HG03432 (cell line): ENCODE data around the gene ZNF565.
"Not testable (repeated sequence)": the region's sequence is repeated elsewhere in the genome, so short reads cannot be mapped to it uniquely, and the experiment has no call there.

Experiments used
- ATAC-seq: cut with Tn5 transposase; IDR thresholded peaks from one replicate; pipeline ENCODE4 v1.9.1; 2021; ENCODE audit warnings: mild to moderate bottlenecking, moderate library complexity; ENCODE audit not compliant: unreplicated experiment

ZNF565 gene

GRCh38 chr19:36215276-36216123 is 1.0 kb upstream of the ZNF565 start:
- no peak for ATAC-seq

- no peak for ATAC-seq
Measured at GRCh38 chr19:36212895-36213294, 1.6 kb downstream of the ZNF565 start.

DNA sequence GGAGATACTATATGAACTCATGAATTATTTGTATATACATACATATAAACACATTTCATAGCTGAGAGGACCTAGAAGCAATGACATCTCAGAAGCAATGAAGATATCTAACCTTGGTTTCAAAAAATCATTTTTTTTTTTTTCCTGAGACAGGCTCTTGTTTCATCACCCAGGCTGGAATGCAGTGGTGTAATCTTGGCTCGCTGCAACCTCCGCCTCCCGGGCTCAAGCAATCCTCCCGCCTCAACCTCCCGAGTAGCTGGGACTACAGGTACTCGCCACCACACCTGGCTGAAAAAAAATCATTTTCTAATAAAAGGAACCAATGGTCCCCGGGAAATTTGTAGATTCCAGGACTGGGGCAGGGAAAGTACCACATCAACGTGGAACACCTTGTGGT is 4.0 kb downstream of the ZNF565 start:
- no peak for ATAC-seq

DNA sequence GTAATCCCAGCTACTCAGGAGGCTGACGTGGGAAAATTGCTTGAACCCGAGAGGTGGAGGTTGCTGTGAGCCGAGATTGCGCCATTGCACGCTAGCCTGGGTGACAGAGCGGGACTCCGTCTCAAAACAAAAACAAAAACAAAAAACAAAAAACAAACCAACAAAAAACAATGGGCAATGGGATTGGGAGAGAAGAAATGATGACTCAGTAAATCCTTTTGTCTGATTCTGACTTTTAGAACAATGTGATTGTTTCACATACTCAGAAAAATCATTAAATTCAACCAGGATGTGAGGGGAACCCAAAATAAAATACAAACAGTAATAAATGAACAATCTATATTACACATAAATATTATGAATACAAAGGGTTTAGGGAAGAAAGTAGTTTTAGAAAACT is 5.1 kb downstream of the ZNF565 start:
- no peak for ATAC-seq

DNA sequence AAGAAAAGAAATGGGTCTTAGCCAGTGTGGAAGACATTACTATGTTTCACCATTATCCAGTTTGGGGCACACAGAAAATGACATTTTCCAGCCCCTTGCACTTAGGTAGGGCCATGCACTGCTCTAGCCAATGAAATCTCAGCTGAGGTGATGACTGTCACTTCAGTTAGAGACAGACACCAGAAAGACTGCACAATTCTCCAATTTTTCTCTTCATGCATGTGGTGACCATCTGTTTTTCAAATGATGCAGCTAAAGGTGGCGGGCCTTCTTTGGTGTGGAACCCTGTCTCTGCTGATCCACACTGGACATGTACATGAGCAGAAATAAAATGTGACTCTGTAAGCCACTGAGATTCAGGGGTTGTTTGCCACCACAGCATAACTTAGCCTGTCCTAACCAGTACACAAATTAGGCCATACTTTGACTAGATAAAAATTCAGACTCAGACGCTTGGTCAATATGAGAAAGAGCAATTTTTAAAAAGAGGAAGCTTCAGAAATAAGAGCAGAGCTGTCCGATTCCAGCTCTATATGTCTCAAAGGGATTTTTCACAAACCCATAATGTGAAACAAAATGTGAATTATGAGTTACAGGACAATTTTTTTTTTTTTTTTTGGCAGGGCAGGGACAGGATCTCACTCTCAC is 6.7 kb downstream of the ZNF565 start:
- no peak for ATAC-seq

DNA sequence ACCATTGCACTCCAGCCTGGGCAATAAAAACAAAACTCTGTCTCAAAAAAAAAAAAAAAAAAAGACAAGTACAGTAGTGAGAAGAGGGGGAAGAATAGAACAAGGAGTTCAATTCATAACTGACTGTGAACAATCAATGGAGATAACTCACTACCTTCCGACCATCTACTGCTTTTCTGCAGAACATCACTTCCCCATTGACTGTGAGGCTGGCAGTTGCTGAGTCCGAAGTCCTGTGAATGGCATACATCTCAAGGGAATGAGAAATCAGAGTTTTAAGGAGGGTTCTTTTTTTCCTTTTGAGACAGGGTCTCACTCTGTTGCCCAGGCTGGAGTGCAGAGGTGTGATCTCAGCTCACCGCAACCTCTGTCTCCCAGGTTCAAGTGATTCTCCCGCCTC is 11.2 kb downstream of the ZNF565 start:
- ATAC-seq, result no peak

DNA sequence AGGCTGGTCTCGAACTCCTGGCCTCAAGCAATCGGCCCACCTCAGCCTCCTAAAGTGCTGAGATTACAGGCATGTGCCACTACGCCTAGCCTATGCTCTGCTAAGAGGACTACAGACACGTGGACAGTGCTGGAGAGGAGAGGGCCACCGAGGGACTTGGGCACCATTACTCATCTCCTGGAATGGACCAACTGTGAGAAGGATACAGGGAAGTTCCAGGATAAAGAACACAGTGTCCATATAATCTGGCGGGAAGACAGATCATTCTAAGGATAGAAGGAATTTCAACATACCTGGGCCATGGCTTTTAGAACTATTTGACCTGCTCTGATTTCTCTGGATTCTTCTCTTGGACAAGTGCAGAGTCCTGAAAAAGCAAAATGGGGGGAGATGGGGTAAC is 12.8 kb downstream of the ZNF565 start:
- ATAC-seq, result no peak

- no peak for ATAC-seq
Measured at GRCh38 chr19:36198119-36198518, 16.3 kb downstream of the ZNF565 start.

DNA sequence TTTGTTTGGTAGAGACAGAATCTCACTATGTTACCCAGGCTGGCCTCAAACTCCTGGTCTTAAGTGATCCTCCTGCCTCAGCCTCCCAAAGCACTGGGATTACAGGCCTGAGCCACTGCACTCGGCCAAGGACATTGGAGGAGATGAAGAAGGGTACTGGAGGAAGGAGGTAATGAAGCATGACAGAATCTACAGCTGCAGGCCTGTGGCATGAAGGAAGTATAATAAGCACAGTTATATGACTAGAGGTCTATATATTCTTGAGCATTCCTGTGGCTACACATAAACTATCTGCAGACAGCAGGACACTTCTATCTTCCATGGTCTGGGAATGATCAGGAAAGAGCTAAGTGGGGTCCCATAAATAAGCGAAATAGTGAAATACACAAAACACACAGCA is 18.2 kb downstream of the ZNF565 start:
- no peak for ATAC-seq

GRCh38 chr19:36186722-36187121 is 27.7 kb downstream of the ZNF565 start:
- not testable (repeated sequence) for ATAC-seq

GRCh38 chr19:36183245-36183628 is 31.2 kb downstream of the ZNF565 start:
- ATAC-seq, result no peak

GRCh38 chr19:36182612-36183244 is 31.7 kb downstream of the ZNF565 start:
- no peak for ATAC-seq

DNA sequence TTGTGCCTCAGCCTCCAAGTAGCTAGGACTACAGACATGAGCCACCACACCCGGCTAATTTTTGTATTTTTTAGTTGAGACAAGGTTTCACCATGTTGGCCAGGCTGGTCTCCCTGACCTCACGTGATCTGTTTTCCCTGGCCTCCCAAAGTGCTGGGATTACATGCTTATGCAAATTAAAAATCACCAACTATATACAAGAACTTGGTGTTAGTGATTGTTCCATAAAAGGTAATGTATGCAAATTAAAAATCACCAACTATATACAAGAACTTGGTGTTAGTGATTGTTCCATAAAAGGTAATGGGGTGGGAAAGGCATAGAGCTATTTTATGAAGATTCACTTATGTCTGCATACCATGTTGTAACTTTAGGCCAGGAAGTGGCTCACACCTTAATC is 35.4 kb downstream of the ZNF565 start:
- not testable (repeated sequence) for ATAC-seq

- ATAC-seq, result not testable (repeated sequence)
Measured at GRCh38 chr19:36173846-36174245, 40.6 kb downstream of the ZNF565 start.

- no peak for ATAC-seq
Measured at GRCh38 chr19:36172852-36173251, 41.6 kb downstream of the ZNF565 start.

DNA sequence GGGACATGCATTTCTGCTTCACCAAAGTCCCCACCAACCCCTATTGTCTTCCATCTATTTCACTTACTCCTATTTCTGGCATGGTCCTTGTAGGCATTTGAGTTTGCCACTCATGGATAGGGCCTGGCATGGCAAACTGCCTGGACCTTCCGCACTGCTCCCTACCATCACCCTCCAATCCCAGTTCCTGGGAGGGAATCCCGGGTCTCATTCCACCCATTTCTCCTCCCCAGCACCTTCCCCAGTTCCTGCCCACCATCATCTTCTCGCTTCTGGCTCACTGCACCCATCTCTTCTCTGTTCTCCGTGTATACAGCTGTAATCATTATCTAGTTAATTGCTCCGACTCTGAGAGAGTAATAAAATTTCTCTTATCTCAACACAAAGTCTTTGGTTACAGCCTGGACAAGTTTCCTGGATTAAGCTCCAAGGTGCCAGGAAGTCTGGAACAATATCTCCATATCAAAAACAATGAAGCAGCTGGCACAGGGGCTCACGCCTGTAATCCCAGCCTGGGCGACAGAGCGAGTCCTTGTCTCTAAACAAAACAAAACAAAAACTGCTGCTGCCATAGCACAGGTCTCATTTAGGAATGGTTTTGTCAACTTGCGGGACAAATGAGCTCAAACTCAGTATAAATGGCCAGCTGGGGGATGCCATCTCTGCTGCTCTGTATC is 45.2 kb downstream of the ZNF565 start:
- no peak for ATAC-seq

- ATAC-seq, result no peak
Measured at GRCh38 chr19:36163813-36164212, 50.7 kb downstream of the ZNF565 start.

DNA sequence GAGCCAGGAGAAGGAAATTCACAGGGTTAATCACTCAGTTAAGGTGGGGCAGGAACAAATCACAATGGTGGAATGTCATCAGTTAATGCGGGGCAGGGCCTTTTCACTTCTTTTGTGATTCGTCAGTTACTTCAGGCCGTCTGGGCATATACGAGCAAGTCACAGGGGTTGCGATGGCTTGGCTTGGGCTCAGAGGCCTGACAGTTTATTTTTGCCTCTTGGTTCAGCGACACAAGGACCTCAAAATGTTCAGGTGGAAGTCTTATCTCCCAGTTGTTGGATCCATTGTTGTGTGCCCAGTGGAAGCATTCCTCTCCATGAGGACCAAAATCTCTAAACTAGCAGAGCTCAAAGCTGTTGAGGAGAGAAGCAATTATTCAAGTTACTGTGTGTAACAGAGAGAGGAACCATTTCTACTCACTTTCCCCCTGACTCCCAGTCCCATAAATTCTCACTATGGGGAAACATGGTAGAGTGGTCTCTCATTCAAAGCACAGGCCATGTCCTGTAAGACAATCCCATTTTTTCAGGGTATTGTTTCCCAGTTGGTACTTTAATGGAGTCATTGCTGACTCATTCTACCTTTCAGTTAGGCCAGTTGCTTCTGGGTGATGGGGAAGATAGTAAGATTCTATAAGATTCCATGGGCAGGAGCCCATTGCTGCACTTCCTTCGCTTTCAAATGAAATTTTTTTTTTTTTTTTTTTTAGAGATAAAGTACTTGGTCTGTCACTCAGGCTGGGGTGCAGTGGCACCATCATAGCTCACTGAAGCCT is 53.5 kb downstream of the ZNF565 start:
- no peak for ATAC-seq

- no peak for ATAC-seq
Measured at GRCh38 chr19:36153126-36153525, 61.3 kb downstream of the ZNF565 start.

- no peak for ATAC-seq
Measured at GRCh38 chr19:36152352-36153091, 61.9 kb downstream of the ZNF565 start, which contains the start of gene COX7A1. Gene COX7A1 (minus strand): TSS chr19:36152447. CDS start chr19:36152407, 40 bp downstream.
